Stimulated activated CD8-positive, alpha-beta memory T cell treated with anti-CD3 and anti-CD28 coated beads, Interleukin-12 subunit alpha, Interleukin-12 subunit beta, amount 100 ng/mL, for 24 hours (primary cell): ENCODE results near the gene NLRP14.

ENCODE experiments used
- DNase-seq: peaks from one replicate; pipeline ENCODE4 v3.0.0-alpha.2; 2020; ENCODE audit errors: extremely low read depth

The NLRP14 gene

DNA sequence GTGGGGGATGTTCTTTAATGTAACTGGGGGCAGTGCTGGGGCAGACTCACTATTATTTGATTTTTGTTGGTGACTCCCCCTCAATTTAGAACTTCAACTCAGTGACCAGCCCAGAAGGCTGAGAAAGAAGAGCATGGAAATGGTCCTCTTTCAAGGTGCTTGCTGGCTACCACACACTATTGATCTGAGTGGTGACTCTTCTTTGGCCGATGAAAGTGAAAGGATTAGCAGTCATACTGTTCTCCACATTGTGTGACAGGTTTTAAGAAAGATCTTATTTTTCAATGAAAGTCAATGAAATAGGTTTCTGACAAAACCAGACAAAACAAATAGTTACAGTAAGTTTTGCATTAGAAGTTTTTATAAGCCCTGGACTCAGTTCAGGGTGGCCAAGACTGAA lies 29.9 kb downstream of the NLRP14 start:
- no peak for DNase-seq

DNA sequence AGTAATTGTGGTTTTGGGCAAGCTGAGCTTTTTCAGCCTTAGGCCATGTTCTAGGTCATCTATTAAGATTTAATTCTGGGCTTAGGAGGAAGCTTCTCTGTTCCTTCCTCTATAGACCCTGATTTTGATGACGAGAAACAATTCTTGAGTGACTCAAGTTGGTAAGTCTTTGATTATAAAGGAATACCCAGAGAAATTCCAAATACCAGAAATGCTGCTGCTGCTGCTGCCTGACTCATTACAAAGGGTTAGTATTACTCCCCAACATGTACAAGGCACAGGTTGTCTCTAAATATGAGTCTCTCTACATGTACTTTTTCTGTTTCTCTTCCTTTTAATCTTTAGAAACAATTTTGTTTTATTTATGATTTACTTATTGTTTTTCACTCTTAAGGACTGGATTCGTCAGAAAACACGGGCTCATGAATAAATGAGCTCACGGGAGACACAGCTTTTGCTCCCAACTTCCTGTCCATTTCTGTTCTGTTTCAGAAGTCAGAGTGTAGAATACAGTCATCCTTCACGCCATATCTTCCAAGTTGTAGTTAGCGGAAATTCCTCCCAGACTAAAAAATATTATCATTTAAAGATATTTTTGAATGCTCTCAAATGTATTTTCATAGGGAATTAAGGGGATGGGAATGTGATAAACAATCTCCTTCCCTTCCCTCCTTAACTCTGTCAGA lies 36.7 kb downstream of the NLRP14 start:
- DNase-seq, result no peak

DNA sequence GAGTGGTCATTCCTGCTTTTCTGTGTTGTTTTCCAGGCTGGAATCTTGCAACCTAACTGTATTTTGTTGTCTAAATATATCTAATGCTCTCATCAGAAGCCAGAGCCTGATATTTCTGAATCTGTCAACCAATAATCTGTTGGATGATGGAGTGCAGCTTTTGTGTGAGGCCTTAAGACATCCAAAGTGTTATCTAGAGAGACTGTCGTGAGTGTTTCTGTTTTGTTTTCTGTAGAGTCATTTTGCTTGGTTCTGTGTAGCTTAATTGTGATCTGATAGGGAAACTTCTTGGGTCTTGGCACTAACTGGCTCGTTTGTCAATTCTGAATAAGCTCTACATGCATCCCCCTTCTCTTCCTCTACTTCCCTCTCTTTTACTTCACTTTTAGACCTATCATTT lies 37.4 kb downstream of the NLRP14 start:
- no peak for DNase-seq

DNA sequence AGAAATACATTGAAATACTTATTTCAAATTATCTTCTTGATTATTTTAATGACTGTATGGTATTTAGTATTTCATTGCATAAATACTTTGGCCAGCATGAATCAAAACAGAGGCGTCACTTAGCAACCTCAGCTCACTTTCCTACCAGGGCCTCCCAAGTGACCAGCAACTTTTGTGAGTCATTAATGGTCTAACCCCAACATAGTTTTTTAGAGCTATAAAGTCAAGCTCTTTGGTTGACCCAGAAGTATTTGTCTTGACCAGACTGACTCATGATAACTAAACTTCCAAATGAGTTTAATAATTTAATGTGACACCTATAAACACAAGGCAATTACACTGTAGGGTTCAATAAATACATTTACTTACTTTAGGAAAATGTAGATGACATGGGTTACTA lies 40.6 kb downstream of the NLRP14 start:
- DNase-seq, result no peak

DNA sequence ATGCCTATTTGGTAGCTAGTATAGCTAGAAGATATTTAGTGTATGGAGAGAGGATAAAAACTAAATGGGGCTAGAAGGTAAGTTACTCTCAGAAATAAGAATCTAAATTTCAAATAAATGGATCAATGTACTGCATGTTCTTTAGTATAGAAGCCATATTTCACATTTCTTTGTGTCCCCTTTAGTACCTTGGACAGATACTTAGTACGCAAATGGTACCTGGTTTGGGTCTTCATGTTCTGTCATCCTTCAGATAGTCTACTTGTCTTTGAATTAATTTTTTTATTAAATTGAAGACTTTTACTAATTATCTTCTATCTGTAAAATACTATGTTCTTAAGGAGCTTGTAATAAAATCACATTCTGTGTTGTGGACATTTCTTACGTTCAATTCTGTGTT lies 42.3 kb downstream of the NLRP14 start:
- no peak for DNase-seq

DNA sequence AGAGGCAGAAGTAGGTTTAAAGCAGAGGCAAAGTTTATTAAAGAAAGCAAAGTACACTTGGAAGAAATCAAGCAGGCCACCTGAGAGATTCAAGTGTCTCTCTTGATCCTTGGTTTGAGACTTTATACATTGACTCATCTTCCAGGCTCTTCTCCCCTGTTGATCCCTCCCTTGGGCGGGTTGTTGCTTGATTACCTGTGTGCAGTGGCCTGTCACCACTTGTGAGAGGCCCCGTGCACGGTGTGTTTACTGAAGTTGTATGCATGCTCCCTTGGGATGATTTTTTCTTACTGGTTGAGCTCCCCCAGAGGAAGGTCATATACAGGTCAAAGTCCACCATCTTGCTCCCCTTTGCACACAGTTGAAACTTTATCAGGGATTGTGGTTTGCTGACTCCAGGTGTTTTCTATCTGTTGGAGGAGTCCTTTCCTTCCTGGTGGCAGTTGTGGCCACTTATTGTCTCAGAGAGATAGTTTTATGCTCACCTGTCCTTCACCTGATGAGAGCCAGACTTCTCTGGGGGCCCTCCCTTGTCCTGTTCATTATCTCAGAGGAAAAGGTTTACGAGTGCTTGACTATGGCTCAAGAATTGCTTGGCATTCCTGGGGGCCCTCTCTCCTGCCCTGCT lies 52.2 kb downstream of the NLRP14 start:
- no peak for DNase-seq

DNA sequence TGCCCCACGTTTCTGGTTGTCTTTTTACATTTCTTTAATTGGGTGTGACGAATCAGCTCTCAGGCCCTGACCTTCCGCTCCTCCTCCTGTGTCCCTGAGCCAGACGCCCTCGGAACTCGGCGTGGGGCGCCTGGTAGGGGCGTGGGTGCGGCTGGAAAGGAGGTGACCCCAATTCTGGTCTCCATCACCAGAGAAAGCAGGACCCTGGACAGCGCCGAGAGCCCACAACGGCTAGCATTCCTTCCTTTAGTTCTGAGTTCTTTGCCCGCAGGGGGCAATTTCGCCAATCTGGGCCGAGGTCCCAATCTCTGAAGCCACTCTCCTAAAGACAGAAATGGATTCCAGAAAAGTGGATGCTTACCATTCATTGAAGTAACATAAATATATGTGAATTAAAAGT lies 56.8 kb downstream of the NLRP14 start:
- DNase-seq, result no peak

DNA sequence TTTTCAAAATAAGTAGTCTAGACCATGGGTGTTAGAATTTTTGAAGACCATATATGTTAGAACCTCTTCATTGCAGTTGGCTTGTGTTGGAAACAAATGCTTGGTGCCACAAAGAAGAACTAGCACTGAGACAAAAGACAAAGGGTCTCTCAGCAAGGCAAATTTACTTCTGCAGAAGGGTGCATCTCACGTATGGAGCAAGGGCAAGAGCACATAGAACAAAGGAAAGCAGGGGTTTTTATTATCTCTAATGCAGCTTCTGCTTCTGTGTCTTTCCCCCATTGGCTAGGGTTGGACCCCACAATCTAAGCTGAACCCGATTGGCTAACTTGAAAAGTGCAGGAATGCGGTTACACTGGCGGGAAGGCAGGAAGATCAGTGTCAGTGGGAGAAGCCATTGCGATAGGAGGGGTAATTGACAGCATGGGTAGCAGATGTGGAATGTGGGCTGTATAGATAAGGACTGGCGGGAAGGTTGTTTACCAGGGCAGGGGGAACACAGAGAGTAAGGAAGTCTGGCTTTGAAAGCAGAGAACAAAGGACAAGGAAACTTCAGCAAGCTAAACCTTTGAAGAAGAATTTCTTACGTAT lies 59.4 kb downstream of the NLRP14 start:
- DNase-seq, result no peak

DNA sequence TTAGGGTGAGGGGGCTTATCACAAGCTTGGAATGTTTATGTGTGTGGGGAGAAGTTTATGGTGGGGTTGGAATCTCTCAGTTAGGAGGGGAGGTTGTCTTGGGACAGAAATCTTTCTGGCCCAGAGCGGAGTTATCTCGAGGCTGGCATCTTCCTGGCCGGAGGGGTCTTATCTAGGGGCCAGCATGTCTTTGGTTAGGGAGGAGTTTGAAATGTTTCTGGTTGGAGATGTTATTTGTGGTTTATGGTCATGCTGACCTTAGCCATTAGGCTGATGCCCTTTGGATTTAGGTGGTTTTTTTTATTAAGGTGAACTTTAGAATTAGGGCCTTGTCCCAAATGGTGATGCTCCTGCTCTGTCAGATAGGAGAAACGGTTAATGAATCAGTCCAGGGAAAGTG lies 60.6 kb downstream of the NLRP14 start:
- no peak for DNase-seq

DNA sequence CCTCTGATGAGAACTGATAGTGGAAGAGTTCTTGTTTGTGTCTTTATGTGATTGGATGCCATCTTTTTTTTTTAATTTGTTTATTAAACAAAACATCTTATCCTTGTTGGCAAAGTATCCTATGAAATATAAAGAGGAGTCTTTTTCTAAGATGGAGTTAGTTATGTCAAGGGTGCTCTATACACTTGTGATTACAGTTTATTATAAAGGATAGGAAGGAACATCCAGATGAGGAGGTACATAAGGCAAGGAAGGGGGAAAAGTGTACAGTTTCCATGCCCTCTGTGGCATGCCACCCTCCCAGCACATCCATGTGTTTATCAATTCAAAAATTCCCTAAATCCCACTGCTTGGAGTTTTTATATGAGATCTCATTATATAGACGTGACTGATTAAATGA lies 61.2 kb downstream of the NLRP14 start:
- no peak for DNase-seq

DNA sequence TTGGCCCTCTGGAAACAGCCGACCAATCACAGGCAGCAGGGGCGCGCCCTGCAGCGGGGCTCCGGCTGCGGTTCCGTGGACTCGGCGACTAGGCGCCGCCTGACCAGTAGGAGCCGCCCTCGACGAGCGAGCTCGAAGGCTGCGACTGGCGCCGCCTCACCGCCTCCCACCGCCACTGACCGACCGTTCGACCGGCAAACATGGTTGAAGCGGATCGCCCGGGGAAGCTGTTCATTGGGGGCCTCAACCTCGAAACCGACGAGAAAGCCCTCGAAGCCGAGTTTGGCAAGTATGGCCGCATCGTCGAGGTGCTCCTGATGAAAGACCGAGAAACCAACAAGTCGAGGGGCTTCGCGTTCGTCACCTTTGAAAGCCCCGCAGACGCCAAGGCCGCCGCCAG lies 68.6 kb downstream of the NLRP14 start, which contains the start of gene RBMXL2:
TSS of gene RBMXL2 (plus strand) at position 78 of the 400 bp plus-strand sequence. CDS start at position 201, 123 bp downstream.
- no peak for DNase-seq

DNA sequence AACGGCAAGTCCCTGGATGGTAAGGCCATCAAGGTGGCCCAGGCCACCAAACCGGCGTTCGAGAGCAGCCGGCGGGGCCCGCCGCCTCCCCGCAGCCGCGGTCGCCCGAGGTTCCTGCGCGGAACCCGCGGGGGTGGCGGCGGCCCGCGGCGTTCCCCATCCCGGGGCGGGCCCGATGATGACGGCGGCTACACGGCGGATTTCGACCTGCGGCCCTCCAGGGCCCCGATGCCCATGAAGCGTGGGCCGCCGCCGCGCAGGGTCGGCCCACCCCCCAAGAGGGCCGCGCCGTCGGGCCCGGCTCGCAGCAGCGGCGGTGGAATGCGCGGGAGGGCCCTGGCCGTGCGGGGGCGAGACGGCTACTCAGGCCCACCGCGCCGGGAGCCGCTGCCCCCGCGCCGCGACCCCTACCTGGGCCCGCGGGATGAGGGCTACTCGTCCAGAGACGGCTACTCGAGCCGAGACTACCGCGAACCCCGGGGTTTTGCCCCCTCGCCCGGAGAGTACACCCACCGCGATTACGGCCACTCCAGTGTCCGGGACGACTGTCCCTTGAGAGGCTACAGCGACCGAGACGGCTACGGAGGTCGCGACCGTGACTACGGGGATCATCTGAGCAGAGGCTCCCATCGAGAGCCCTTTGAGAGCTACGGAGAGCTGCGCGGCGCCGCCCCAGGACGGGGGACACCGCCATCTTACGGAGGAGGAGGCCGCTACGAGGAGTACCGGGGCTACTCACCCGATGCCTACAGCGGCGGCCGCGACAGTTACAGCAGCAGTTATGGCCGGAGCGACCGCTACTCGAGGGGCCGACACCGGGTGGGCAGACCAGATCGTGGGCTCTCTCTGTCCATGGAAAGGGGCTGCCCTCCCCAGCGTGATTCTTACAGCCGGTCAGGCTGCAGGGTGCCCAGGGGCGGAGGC lies 69.3 kb downstream of the NLRP14 start:
- no peak for DNase-seq

DNA sequence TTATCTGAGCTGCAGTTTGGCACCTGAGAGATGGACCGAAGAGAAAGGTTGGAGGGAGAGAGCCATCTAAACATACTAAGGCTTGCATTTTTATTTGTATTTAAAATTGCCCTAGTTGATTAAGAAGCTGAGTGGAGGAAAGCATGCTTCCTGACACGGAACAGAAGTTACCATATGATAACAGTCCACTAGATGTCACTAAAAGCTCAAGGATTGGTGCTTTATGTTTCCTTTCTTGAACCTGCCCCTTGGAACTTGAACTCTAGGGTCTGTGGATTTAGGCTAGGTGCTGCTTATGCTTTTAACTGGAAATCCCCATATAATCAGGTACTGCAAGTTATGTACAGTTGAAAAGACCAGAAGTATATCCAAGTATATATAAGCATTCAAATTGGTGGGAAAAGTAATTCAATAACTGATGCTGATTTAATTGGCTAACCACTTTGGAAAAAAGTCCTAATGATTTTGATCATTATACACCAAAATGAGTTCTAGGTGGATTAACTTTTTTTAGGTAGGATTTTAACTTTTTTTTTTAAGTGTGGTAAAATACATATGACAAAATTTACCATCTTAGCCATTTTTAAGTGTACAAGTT lies 78.1 kb downstream of the NLRP14 start:
- DNase-seq, result no peak

DNA sequence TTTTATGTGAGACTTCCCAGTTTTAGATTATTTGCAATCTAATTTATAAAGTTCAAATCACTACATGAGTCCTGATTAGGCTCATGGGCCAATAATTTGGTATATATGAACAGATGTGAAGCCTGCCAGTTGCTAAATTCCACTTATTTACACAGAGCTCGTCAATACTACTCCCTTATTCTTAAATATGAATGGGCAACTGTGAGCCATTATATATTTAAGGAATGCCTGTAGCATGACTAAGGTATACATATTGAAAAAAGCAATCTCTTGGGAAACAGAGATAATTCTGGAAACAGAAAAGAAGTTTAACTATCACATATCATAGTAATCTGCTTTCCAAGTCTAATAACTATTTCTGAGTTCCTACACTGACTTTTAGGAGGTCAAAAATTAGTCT lies 95.5 kb downstream of the NLRP14 start:
- no peak for DNase-seq

DNA sequence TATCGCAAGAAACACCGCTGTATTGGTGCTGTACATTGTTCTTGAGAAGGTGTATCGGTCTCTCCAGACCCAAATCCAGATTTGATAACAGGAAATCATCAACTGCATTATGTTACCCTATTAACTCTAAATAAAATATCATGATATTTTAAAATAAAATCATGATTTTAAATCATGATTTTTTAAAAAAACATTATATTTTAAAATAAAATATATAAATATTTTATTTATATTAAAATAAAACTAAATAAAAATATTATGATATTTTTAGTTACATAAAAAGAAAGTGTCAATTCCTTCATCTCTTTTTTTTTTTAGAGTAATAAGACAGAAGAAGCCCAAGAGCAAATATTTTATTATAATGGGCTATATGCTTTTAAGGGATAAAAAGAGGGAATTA lies 96.1 kb downstream of the NLRP14 start:
- DNase-seq, result no peak
